HCT116 (cell line): ENCODE results near the gene DNASE2. TPM values are rescaled to one million over a fixed set of nuclear protein-coding genes. Genes with fewer than 3 reads are reported as not detected.

ENCODE experiments used
- ATAC-seq: fragments of 200-7000 bp; cut with Tn5 transposase; 2 replicates; pipeline ENCODE4 v1.9.1; 2020; ENCODE audit warnings: mild to moderate bottlenecking, moderate library complexity
- BruUV-seq: library from RNA; stranded (reverse); fragments of 400-500 nt; replicated peaks from 2 replicates; lab custom pipeline; 2021; lab: Mats Ljungman, UMichigan
- CTCF ChIA-PET: fragments of 300-600 bp; sonication (Branson Sonifier 250); formaldehyde crosslinking; loops from one replicate; lab custom pipeline; 2021; ENCODE audit warnings: antibody characterized with exemption; lab: Charles Lee
- POLR2A ChIA-PET: fragments of 300-600, 350-600 bp; sonication (Branson Sonifier 250); formaldehyde crosslinking; loops from one replicate; lab custom pipeline; 2021; ENCODE audit warnings: antibody characterized with exemption; lab: Charles Lee
- RAD21 ChIA-PET, 2 experiments: fragments of 300-600 bp; sonication (Branson Sonifier 250); formaldehyde crosslinking; loops; one replicate each; lab custom pipeline; 2023; ENCODE audit warnings: low total read pairs in 2 of 2; ENCODE audit not compliant: uncharacterized antibody in 2 of 2, unreplicated experiment in 2 of 2, low non-redundant PET in 1 of 2; lab: Charles Lee
- DNase-seq: peaks from one replicate; pipeline ENCODE4 v3.0.0-alpha.2; 2010; ENCODE audit warnings: low read depth, low spot score
- H2AFZ ChIP-seq: fragments of 200-600 bp; shearing (Covaris generic), sonication (generic); 2 replicates; pipeline ENCODE4 v1.6.1; 2017; ENCODE audit warnings: low read depth, mixed run types, mixed read lengths, antibody characterized with exemption, low read length; ENCODE audit not compliant: poor library complexity, severe bottlenecking
- H3K27ac ChIP-seq: 2 replicates; pipeline ENCODE4 v1.5.1; 2012; ENCODE audit warnings: low read depth, low read length
- H3K27me3 ChIP-seq: fragments of 200-600 bp; sonication (generic); 2 replicates; pipeline ENCODE4 v1.6.1; 2016; ENCODE audit warnings: mixed run types, low read length, mixed read lengths; ENCODE audit not compliant: insufficient read depth
- H3K36me3 ChIP-seq, 2 experiments: fragments of 200-500 bp in 1 of 2; fragments of 200-600 bp in 1 of 2; sonication (Bioruptor generic) in 1 of 2; sonication (generic) in 1 of 2; 2 replicates each; pipeline versions ENCODE4 v1.5.1 to v1.6.1; 2014 to 2016; ENCODE audit warnings: low read length in 2 of 2, inconsistent platforms in 1 of 2, mixed read lengths in 1 of 2, mixed run types in 1 of 2; ENCODE audit not compliant: insufficient read depth in 2 of 2, control insufficient read depth in 1 of 2
- H3K4me1 ChIP-seq, 2 experiments: fragments of 200-600 bp in 1 of 2; sonication (generic) in 1 of 2; 2 replicates each; pipeline versions ENCODE4 v1.5.1 to v1.6.1; 2012 to 2017; ENCODE audit warnings: low read length in 2 of 2, inconsistent platforms in 1 of 2, mild to moderate bottlenecking in 1 of 2, mixed read lengths in 1 of 2, mixed run types in 1 of 2, moderate library complexity in 1 of 2; ENCODE audit not compliant: insufficient read depth in 2 of 2, control insufficient read depth in 1 of 2
- H3K4me2 ChIP-seq: fragments of 200-600 bp; sonication (generic); 2 replicates; pipeline ENCODE4 v1.6.1; 2017; ENCODE audit warnings: mixed run types, low read length, mixed read lengths
- H3K4me3 ChIP-seq, 2 experiments: fragments of 200-600 bp in 1 of 2; sonication (generic) in 1 of 2; replicated peaks in 1 of 2; 2 replicates each; pipeline ENCODE4 v1.5.1; 2011 to 2016; ENCODE audit warnings: low read length in 2 of 2, control low read depth in 1 of 2, low read depth in 1 of 2, mild to moderate bottlenecking in 1 of 2, mixed read lengths in 1 of 2, mixed run types in 1 of 2
- H3K79me2 ChIP-seq: fragments of 200-600 bp; sonication (generic); 2 replicates; pipeline ENCODE4 v1.6.1; 2017; ENCODE audit warnings: mild to moderate bottlenecking, mixed run types, low read length, moderate library complexity, mixed read lengths; ENCODE audit not compliant: insufficient read depth
- H3K9ac ChIP-seq: fragments of 200-600 bp; sonication (generic); 2 replicates; pipeline ENCODE4 v1.6.1; 2016; ENCODE audit warnings: low read length, mixed read lengths
- H3K9me2 ChIP-seq: fragments of 200-600 bp; sonication (generic), shearing (Covaris generic); 2 replicates; pipeline ENCODE4 v1.6.1; 2017; ENCODE audit warnings: mixed run types, mild to moderate bottlenecking, moderate library complexity; ENCODE audit not compliant: insufficient read depth
- H3K9me3 ChIP-seq, 2 experiments: fragments of 200-500 bp in 1 of 2; fragments of 200-600 bp in 1 of 2; sonication (Bioruptor generic) in 1 of 2; sonication (generic) in 1 of 2; 2 replicates each; pipeline ENCODE4 v1.6.1; 2014 to 2017; ENCODE audit warnings: low read length in 2 of 2, mixed read lengths in 2 of 2, inconsistent platforms in 1 of 2, low read depth in 1 of 2, mild to moderate bottlenecking in 1 of 2, mixed run types in 1 of 2, moderate library complexity in 1 of 2; ENCODE audit not compliant: control insufficient read depth in 1 of 2, insufficient read depth in 1 of 2
- H4K20me1 ChIP-seq: fragments of 200-600 bp; sonication (generic), shearing (Covaris generic); 2 replicates; pipeline ENCODE4 v1.6.1; 2017; ENCODE audit warnings: mixed run types, mild to moderate bottlenecking, moderate library complexity; ENCODE audit not compliant: insufficient read depth
- ATF3 ChIP-seq: IDR thresholded peaks from 2 replicates; pipeline ENCODE4 v1.6.1; 2012
- CBX3 ChIP-seq: IDR thresholded peaks from 2 replicates; pipeline ENCODE4 v1.6.1; 2012; ENCODE audit warnings: low read depth
- CEBPB ChIP-seq: IDR thresholded peaks from 2 replicates; pipeline ENCODE4 v1.6.1; 2012; ENCODE audit warnings: low read depth
- CTCF ChIP-seq, 3 experiments: fragments of 200-600 bp in 1 of 3; sonication (generic) in 1 of 3; IDR thresholded peaks in 2 of 3; conservative IDR thresholded peaks in 1 of 3; 2 replicates each; pipeline ENCODE4 v1.5.1; 2012 to 2017; ENCODE audit warnings: low read depth in 2 of 3, low read length in 2 of 3, antibody characterized with exemption in 1 of 3, borderline replicate concordance in 1 of 3, control low read depth in 1 of 3, mild to moderate bottlenecking in 1 of 3, mixed read lengths in 1 of 3, mixed run types in 1 of 3, moderate library complexity in 1 of 3; ENCODE audit not compliant: insufficient read depth in 1 of 3
- EGR1 ChIP-seq: IDR thresholded peaks from 2 replicates; pipeline ENCODE4 v1.6.1; 2012; ENCODE audit warnings: low read depth
- ELF1 ChIP-seq: IDR thresholded peaks from 2 replicates; pipeline ENCODE4 v1.6.1; 2012; ENCODE audit warnings: low read depth, borderline replicate concordance
- EZH2phosphoT487 ChIP-seq: fragments of 200-600 bp; IDR thresholded peaks from 2 replicates; pipeline ENCODE4 v1.6.1; 2018; ENCODE audit warnings: antibody characterized with exemption, borderline replicate concordance
- FOSL1 ChIP-seq: IDR thresholded peaks from 2 replicates; pipeline ENCODE4 v1.6.1; 2012; ENCODE audit warnings: low read depth
- JUND ChIP-seq: IDR thresholded peaks from 2 replicates; pipeline ENCODE4 v1.6.1; 2012
- MAX ChIP-seq: IDR thresholded peaks from 2 replicates; pipeline ENCODE4 v1.6.1; 2012
- POLR2A ChIP-seq: IDR thresholded peaks from 2 replicates; pipeline ENCODE4 v1.7.0; 2011; ENCODE audit warnings: borderline replicate concordance; ENCODE audit not compliant: insufficient read depth, insufficient read length; ENCODE audit errors: extremely low read depth
- RAD21 ChIP-seq: IDR thresholded peaks from 2 replicates; pipeline ENCODE4 v1.6.1; 2012; ENCODE audit warnings: low read depth, mild to moderate bottlenecking
- REST ChIP-seq: IDR thresholded peaks from 2 replicates; pipeline ENCODE4 v1.6.1; 2012; ENCODE audit warnings: low read depth
- SIN3A ChIP-seq: IDR thresholded peaks from 2 replicates; pipeline ENCODE4 v1.6.1; 2012; ENCODE audit warnings: low read depth
- SP1 ChIP-seq: IDR thresholded peaks from 2 replicates; pipeline ENCODE4 v1.6.1; 2012; ENCODE audit warnings: low read depth
- SRF ChIP-seq: IDR thresholded peaks from 2 replicates; pipeline ENCODE4 v1.6.1; 2012; ENCODE audit warnings: low read depth
- TCF7L2 ChIP-seq: IDR thresholded peaks from 2 replicates; pipeline ENCODE4 v1.7.0; 2011; ENCODE audit warnings: borderline replicate concordance, inconsistent platforms; ENCODE audit not compliant: insufficient read depth, insufficient read length; ENCODE audit errors: extremely low read depth
- YY1 ChIP-seq: IDR thresholded peaks from 2 replicates; pipeline ENCODE4 v1.6.1; 2011; ENCODE audit warnings: low read length, low read depth, moderate library complexity, mild to moderate bottlenecking; ENCODE audit not compliant: insufficient replicate concordance; ENCODE audit errors: extremely low read depth
- ZBTB33 ChIP-seq: IDR thresholded peaks from 2 replicates; pipeline ENCODE4 v1.6.1; 2011; ENCODE audit warnings: mild to moderate bottlenecking, low read length, moderate library complexity; ENCODE audit not compliant: insufficient replicate concordance; ENCODE audit errors: extremely low read depth
- ZNF274 ChIP-seq: fragments of 200-500 bp; sonication (Bioruptor generic); IDR thresholded peaks from 2 replicates; pipeline ENCODE4 v1.6.1; 2014; ENCODE audit warnings: mild to moderate bottlenecking, low read depth, low read length, inconsistent platforms
- intact Hi-C: fragments of 100-400 bp; cut with micrococcal nuclease; formaldehyde crosslinking; loops from 2 replicates; pipeline ENCODE4 v1.10.0; 2022
- total RNA-seq: library from RNA; stranded (reverse); gene quantifications from one replicate; pipeline ENCODE4 v1.2.1, GENCODE V29; 2021; ENCODE audit not compliant: unreplicated experiment

The DNASE2 gene
- total RNA-seq, 1 experiment from 2014 or later, result 36.6 TPM

- intact Hi-C loops, result no loop called here
- H2AFZ ChIP-seq, result no peak overlapping the region
- no TSS peak for BruUV-seq
Measured at GRCh38 chr19:12884926-12885748, 3.9 kb upstream of the DNASE2 start.

More at GRCh38 chr19:12884926-12885748, 3.9 kb upstream of the DNASE2 start:
- peaks cover 0 to 14% of the 10 kb centered on the region in 2 experiments; a peak in 2 of 4 replicates for H3K9me3 ChIP-seq
- H3K9ac ChIP-seq, result no peak overlapping the region
- H4K20me1 ChIP-seq, result no peaks in the 10 kb centered on the region
- POLR2A ChIA-PET, result no interaction called here
- RAD21 ChIA-PET, result no interaction called here
- ATAC-seq (no peak), DNase-seq (no peak)
- H3K27me3 ChIP-seq, result no peaks in the 10 kb centered on the region
- H3K9me2 ChIP-seq, result no peaks in the 10 kb centered on the region
- no peak overlapping the region for H3K27ac ChIP-seq
- no peaks in the 10 kb centered on the region for H3K79me2 ChIP-seq
- peaks cover 5 to 15% of the 10 kb centered on the region in 2 experiments; a peak in 3 of 4 replicates for H3K4me1 ChIP-seq
- H3K4me3 ChIP-seq, result no peak overlapping the region
- TF ChIP-seq EZH2phosphoT487, result no peak
- no peak for TF ChIP-seq EGR1
- no peak for TF ChIP-seq CTCF (IDR thresholded peaks at IDR 0.05 in 2 of 3, conservative IDR thresholded peaks at IDR 0.05 in 1 of 3; ENCODE audit: borderline replicate concordance in 1 of 3, insufficient read depth in 1 of 3, low read depth in 2 of 3, low read length in 2 of 3)
- TF ChIP-seq FOSL1, result no peak
- no peak for TF ChIP-seq SRF
- no peak for TF ChIP-seq CEBPB
- no peak for TF ChIP-seq POLR2A
- TF ChIP-seq JUND, result no peak
- TF ChIP-seq MAX, result no peak
- no peak for TF ChIP-seq TCF7L2
- TF ChIP-seq ZNF274, result no peak
- no peak for TF ChIP-seq ZBTB33
- no peak for TF ChIP-seq SP1
- no peak for TF ChIP-seq CBX3
- TF ChIP-seq YY1, result no peak
- no peak for TF ChIP-seq REST
- TF ChIP-seq ATF3, result no peak
- TF ChIP-seq SIN3A, result no peak
- TF ChIP-seq ELF1, result no peak
- no peak for TF ChIP-seq RAD21
- no peaks in the 10 kb centered on the region for H3K36me3 ChIP-seq
- no peak overlapping the region for H3K4me2 ChIP-seq
- CTCF ChIA-PET, result no interaction called here
